Measurements from ENCODE around the gene CAND1.

- TF ChIP-seq EZH2 (IDR thresholded peaks at IDR 0.05; ENCODE audit: insufficient read depth, poor library complexity, severe bottlenecking) (no peak), EZH2phosphoT487 (IDR thresholded peaks at IDR 0.05; ENCODE audit: insufficient read depth, low read depth) (no peak)
Measured at GRCh38 chr12:67263471-67263870, 5.7 kb upstream of the CAND1 start.

Data from GM23248 (cell line).